Colon (tissue), 2 donors: ENCODE measurements around the gene FUBP3.

Source experiments
- FAIRE-seq: peaks from 2 replicates; lab custom pipeline; 2012; peaks lifted over from hg19 to GRCh38; lab: Jason Lieb, UNC
- donor health status: control.
- donor health status: control.

The FUBP3 gene, protein sequence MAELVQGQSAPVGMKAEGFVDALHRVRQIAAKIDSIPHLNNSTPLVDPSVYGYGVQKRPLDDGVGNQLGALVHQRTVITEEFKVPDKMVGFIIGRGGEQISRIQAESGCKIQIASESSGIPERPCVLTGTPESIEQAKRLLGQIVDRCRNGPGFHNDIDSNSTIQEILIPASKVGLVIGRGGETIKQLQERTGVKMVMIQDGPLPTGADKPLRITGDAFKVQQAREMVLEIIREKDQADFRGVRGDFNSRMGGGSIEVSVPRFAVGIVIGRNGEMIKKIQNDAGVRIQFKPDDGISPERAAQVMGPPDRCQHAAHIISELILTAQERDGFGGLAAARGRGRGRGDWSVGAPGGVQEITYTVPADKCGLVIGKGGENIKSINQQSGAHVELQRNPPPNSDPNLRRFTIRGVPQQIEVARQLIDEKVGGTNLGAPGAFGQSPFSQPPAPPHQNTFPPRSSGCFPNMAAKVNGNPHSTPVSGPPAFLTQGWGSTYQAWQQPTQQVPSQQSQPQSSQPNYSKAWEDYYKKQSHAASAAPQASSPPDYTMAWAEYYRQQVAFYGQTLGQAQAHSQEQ

GRCh38 chr9:130578865-130579737 lies at the start of gene FUBP3:
Gene FUBP3, plus strand, starts transcription at chr9:130579577. Its CDS starts 104 bp downstream, at chr9:130579681.
- no peak for FAIRE-seq

GRCh38 chr9:130530938-130531337 lies 48.4 kb upstream of the FUBP3 start:
- FAIRE-seq, result no peak

DNA sequence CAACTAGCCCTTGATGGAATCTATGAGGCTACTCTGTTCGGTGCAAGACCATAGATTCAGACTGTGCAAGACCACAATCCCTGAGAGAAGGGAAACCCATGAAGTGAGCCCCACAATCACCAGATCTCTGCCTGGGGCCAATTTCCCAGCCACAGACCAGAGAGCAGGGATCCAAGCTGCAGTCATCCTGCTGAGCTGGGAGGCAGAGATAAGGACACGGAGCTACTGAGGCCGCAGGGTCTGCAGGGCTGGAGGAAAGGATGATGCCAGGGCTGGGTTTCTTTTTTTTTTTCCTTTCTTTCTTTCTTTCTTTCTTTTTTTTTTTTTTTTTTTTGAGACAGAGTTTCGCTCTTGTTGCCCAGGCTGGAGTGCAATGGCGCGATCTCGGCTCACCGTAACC lies 47.7 kb upstream of the FUBP3 start:
- FAIRE-seq, result no peak

DNA sequence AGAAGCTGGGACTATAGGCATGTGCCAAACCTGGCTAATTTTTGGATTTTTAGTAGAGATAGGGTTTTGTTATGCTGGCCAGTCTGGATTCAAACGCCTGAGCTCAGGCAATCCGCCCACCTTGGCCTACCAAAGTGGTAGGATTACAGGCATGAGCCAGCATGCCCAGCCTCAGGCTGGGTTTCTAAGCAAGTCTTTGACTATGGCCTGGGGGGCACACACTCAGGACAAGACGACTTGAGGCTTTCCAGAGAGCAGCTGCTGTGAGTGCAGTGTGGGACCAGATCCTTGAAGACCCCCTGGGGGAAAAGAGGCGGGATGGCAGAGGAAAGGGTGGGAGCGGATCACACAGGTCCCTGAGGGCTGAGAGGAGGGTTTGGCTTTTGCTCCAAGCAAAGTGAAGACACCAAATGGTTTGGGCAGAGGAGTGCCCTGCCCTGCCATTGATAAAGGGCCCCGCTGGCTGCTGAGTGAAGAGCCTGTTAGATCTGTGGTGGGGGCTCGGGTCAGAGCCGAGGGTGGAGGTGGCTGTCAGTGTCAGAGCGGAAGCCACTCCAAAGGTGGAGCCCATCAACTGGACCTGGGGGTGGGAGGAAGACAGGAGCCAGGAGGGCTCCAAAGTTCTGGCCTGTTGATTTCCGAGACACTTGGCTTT lies 46.8 kb upstream of the FUBP3 start:
- FAIRE-seq, result no peak

DNA sequence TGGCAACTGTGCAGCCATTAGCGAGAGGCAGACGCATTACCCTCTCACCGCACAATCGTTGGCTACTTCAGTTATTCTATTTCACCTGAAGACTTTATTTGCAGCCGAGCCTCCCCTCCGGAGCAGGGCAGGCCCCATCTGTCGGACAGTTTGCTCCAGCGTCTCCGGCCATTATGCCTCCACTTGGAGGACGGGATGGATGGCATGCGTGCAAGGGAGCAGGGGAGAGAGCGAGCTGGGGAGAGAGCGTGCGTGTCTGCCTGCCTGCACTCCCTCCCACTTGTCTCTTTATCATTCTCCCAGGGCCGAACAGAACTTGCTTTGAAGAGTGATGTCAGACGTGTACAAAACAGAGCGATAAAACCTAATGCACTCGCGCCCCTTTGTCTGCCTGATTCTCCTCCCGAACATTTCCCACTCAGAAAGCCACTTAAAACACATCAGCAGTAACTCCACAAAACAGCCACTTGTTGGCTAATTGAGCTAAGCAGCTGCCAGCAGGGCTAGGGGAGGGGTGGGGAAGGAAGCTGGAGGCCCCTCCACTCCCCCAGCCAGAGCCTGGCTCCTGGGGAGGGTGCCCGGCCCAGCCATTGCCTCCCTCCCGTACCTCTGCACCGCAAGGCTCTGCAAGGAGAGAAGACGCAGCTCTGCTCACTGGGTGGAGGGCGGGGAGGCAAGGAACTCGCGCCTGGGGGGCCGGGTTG lies 43.4 kb upstream of the FUBP3 start:
- FAIRE-seq, result no peak

GRCh38 chr9:130536701-130537107 lies 42.7 kb upstream of the FUBP3 start:
- no peak for FAIRE-seq

GRCh38 chr9:130537346-130538050 lies 41.9 kb upstream of the FUBP3 start:
- no peak for FAIRE-seq

DNA sequence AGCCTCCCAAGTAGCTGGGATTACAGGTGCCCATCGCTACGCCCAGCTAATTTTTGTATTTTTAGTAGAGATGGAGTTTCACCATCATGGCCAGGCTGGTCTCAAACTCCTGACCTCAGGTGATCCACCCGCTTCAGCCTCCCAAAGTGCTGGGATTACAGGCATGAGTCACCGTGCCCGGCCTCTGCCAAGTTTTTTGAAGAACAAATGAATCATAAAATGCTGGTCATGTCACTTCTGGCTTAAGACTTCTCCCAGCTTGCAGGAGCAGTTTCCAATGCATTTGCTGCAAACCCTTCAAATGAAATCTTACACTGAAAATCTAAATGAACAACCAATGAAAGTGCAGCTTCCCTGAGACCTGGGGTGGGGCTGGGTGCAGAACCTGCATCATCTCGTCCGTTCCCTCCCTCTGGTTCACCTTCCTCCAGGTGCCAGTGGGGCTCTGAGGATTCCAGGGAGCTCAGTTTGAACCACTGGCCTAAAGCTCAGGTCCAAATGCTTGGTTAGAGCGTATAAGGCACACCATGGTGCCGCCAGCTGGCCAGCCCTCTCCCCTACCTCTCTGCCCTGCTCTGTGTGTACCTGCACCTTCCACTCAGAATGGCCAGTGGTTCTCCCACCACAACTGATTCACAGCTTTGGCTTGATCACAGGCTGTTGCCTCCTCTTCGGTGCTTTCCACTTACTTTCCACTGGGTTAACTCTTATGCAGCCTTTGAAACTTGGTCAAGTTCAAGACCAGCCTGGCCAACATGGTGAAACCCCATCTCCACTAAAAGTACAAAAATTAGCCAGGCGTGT lies 39.8 kb upstream of the FUBP3 start:
- no peak for FAIRE-seq

- no peak for FAIRE-seq
Observed at GRCh38 chr9:130541533-130541932, 37.8 kb upstream of the FUBP3 start.

DNA sequence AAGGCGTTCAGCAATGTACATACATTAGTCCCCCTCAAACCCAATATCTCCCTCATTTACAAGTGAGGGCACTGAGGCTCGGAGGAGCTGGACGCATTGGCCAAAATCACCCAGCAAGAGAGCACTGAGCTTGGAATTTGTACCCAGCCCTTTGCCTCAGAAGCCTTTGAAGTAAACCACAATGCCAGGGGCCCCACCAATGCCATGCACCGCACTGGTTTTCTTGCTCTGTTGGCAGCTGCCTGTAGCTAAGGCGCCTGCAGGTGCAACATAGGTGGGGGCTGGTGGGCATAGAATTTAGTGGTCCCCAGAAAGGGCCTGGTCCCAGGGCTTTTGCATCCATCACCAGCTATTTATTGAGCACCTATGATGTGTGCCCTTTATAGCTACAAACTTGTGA lies 37.3 kb upstream of the FUBP3 start:
- FAIRE-seq, result no peak

GRCh38 chr9:130542457-130543228 lies 36.7 kb upstream of the FUBP3 start:
- no peak for FAIRE-seq

- FAIRE-seq, result no peak
Observed at GRCh38 chr9:130543368-130543767, 36.0 kb upstream of the FUBP3 start.

GRCh38 chr9:130543859-130544258 lies 35.5 kb upstream of the FUBP3 start:
- FAIRE-seq, result no peak

- no peak for FAIRE-seq
Observed at GRCh38 chr9:130544364-130544763, 35.0 kb upstream of the FUBP3 start.

DNA sequence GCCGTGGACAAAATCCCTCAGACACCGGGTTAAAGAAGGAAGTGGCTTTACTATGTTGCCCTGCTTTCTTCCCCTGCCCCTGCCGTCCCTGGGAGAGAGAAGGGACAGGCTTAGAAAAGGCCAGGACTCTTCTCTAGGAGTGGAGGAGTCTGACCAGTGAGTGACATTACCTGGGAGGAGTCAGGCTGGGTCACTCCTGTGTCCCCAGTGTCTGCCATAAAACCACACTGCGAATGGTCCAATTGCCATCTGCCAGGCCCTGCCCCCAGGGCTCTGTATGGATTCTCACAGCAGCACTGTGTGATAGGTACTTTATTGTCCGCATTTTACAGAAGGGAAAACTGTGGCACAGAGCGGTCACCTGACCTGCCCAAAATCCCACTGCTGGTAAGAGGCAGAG lies 31.3 kb upstream of the FUBP3 start:
- FAIRE-seq, result no peak

DNA sequence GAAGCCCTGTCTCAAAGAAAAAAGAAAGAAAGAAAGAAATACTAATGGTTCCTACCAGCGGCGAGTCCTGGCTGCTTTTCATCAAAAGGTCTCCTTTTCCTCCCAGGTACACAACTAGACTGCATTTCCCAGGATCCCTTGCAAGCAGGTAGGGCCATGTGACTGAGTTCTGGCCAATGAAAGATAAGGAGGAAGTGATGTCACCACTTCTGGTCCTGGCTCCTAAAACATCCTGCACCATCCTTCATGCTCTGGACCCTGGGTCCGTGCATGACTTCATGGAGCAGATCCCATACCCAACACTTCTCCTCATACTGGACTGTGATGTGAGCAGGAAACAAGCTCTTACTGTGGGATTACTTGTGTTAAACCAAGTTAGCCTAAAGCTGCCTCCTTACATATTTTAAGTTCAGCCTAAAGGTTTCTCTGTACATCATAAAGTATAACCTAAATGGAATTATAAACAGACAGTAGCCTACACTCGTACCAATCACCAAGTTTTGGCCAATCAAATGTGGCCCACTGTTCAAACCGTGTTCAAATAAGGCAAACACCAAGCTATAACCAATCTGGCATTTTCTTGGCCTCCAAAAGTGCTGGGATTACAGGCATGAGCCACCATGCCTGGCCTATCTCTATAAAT lies 30.2 kb upstream of the FUBP3 start:
- FAIRE-seq, result no peak

DNA sequence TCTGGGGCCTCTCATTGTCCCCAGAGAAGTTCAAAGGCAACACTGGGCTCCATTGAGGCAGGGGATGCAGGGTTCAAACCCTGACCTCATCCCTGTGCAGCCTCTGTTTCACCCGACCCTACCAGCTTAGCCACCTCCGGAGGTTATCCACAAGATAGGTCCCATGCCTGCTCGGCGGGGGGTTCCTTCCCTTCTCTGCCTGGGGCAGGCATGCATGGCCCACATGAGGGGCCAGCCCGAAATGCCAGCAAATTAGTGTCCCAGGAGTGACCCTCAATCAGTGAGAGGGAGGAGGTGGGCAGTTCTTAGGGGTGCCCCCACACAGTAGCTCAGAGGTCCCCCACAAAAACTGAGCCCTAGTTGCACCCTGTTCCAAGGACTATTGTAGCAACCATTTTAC lies 24.8 kb upstream of the FUBP3 start:
- no peak for FAIRE-seq

GRCh38 chr9:130555061-130555460 lies 24.3 kb upstream of the FUBP3 start:
- FAIRE-seq, result no peak

DNA sequence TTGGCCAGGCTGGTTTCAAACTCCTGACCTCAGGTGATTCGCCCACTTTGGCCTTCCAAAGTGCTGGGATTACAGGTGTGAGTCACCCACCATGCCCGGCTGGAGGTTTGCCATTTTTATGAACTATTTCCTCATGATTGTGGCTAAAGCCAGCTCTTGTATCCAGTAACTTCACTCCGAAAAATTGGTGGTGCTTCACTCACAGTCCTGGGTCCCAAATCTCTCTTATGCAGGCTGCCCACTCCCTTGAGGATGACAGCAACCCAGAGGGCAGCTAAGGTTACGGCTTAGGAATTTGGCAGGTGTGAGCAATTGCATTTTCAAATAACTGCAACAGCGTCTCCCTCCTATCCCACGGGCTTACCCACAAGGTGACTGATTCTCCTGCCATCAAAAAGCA lies 23.4 kb upstream of the FUBP3 start:
- FAIRE-seq, result no peak
